OCI-LY7 (cell line): ENCODE measurements around the gene LCE6A. TPM values are rescaled to one million over a fixed set of nuclear protein-coding genes. Genes with fewer than 3 reads are reported as not detected.

ENCODE experiments used
- BruUV-seq: library from RNA; stranded (reverse); fragments of 400-500 nt; replicated peaks from 2 replicates; lab custom pipeline; 2021; lab: Mats Ljungman, UMichigan
- CTCF ChIA-PET: fragments of 300-600 bp; sonication (Branson Sonifier 250); formaldehyde crosslinking; loops from one replicate; lab custom pipeline; 2022; ENCODE audit warnings: antibody characterized with exemption; ENCODE audit not compliant: unreplicated experiment; lab: Charles Lee
- POLR2A ChIA-PET: fragments of 300-600 bp; sonication (Branson Sonifier 250); formaldehyde crosslinking; loops from one replicate; lab custom pipeline; 2022; ENCODE audit warnings: antibody characterized with exemption; lab: Charles Lee
- DNase-seq: peaks from one replicate; pipeline ENCODE4 v3.0.0-alpha.2; 2015; ENCODE audit warnings: low spot score
- H2AFZ ChIP-seq: fragments of 200-600 bp; sonication (generic), shearing (Covaris generic); 2 replicates; pipeline ENCODE4 v1.6.1; 2014; ENCODE audit warnings: mild to moderate bottlenecking, antibody characterized with exemption, low read length, moderate library complexity
- H3K27ac ChIP-seq: fragments of 200-600 bp; sonication (generic); 2 replicates; pipeline ENCODE4 v1.5.1; 2014; ENCODE audit warnings: mixed run types, low read depth, mild to moderate bottlenecking, moderate library complexity, low read length, inconsistent platforms; ENCODE audit not compliant: poor library complexity, severe bottlenecking
- H3K36me3 ChIP-seq: fragments of 200-600 bp; sonication (generic); 2 replicates; pipeline ENCODE4 v1.6.1; 2014; ENCODE audit warnings: mild to moderate bottlenecking, antibody characterized with exemption, low read length, moderate library complexity, mixed read lengths; ENCODE audit not compliant: insufficient read depth
- H3K4me1 ChIP-seq: fragments of 200-600 bp; sonication (generic); 2 replicates; pipeline ENCODE4 v1.5.1; 2014; ENCODE audit warnings: mild to moderate bottlenecking, low read length; ENCODE audit not compliant: insufficient read depth, poor library complexity, severe bottlenecking
- H3K4me2 ChIP-seq: fragments of 200-600 bp; sonication (generic); 2 replicates; pipeline ENCODE4 v1.6.1; 2014; ENCODE audit warnings: mild to moderate bottlenecking, low read length
- H3K4me3 ChIP-seq: fragments of 200-600 bp; sonication (generic); 2 replicates; pipeline ENCODE4 v1.5.1; 2014; ENCODE audit warnings: mild to moderate bottlenecking, low read depth, low read length; ENCODE audit not compliant: poor library complexity, severe bottlenecking
- H3K79me2 ChIP-seq: fragments of 200-600 bp; sonication (generic); 2 replicates; pipeline ENCODE4 v1.6.1; 2016; ENCODE audit warnings: low read depth, mild to moderate bottlenecking, low read length, moderate library complexity, mixed read lengths; ENCODE audit not compliant: insufficient read depth
- H3K9me2 ChIP-seq: fragments of 200-600 bp; sonication (generic); 2 replicates; pipeline ENCODE4 v1.6.1; 2016; ENCODE audit warnings: mild to moderate bottlenecking, low read length, mixed read lengths; ENCODE audit not compliant: insufficient read depth
- H3K9me3 ChIP-seq: fragments of 200-600 bp; sonication (generic); 2 replicates; pipeline ENCODE4 v1.6.1; 2014; ENCODE audit warnings: mild to moderate bottlenecking, mixed run types, low read length, mixed read lengths
- H4K20me1 ChIP-seq: fragments of 200-600 bp; sonication (generic); 2 replicates; pipeline ENCODE4 v1.6.1; 2014; ENCODE audit warnings: mild to moderate bottlenecking, antibody characterized with exemption, low read length, moderate library complexity, mixed read lengths; ENCODE audit not compliant: insufficient read depth
- CTCF ChIP-seq: fragments of 200-600 bp; sonication (generic); conservative IDR thresholded peaks from 2 replicates; pipeline ENCODE4 v1.5.1; 2014; ENCODE audit warnings: mild to moderate bottlenecking, antibody characterized with exemption, low read length, moderate library complexity, mixed read lengths
- EZH2phosphoT487 ChIP-seq: fragments of 200-600 bp; sonication (generic); IDR thresholded peaks from 2 replicates; pipeline ENCODE4 v1.6.1; 2018; ENCODE audit warnings: low read depth, borderline replicate concordance, mild to moderate bottlenecking, mixed run types, antibody characterized with exemption, low read length, moderate library complexity, mixed read lengths
- intact Hi-C: fragments of 100-400 bp; cut with micrococcal nuclease; formaldehyde crosslinking; loops from one replicate; pipeline ENCODE4 v1.10.0; 2022; ENCODE audit not compliant: unreplicated experiment
- total RNA-seq, 2 experiments: library from RNA; depleted of rRNA in 1 of 2; stranded (reverse); fragments of >200 nt in 1 of 2; shearing (Covaris generic) in 1 of 2; gene quantifications; 2 replicates each; pipeline ENCODE4 v1.2.3, GENCODE V29; 2014 to 2022

LCE6A gene
- total RNA-seq, 2 experiments from 2014 or later: not detected

GRCh38 chr1:152876827-152877226 lies 34.2 kb downstream of the LCE6A start:
- Histone ChIP-seq H3K9me3 (no peaks in the 10 kb centered on the region), H3K36me3 (no peaks in the 10 kb centered on the region), H2AFZ (no peak overlapping the region), H3K9me2 (no peaks in the 10 kb centered on the region), H3K4me3 (no peak overlapping the region), H3K4me1 (no peaks in the 10 kb centered on the region), H3K79me2 (no peaks in the 10 kb centered on the region), H3K27ac (no peak overlapping the region), H3K4me2 (no peak overlapping the region), H4K20me1 (no peaks in the 10 kb centered on the region)
- ChIA-PET CTCF (no interaction called here), POLR2A (no interaction called here)
- intact Hi-C loops: no loop called here
- TF ChIP-seq EZH2phosphoT487: no peak
- no peak for TF ChIP-seq CTCF
- no peak for DNase-seq
- BruUV-seq: no TSS peak

- Histone ChIP-seq H3K36me3 (no peaks in the 10 kb centered on the region), H3K4me1 (no peaks in the 10 kb centered on the region), H3K4me3 (no peak within 1 kb of the TSS), H2AFZ (no peak within 1 kb of the TSS), H3K27ac (no peak within 1 kb of the TSS), H3K4me2 (no peak within 1 kb of the TSS), H3K9me2 (no peaks in the 10 kb centered on the region), H3K9me3 (no peaks in the 10 kb centered on the region), H4K20me1 (no peaks in the 10 kb centered on the region), H3K79me2 (no peaks in the 10 kb centered on the region)
- intact Hi-C loops: no loop called here
- BruUV-seq: no TSS peak
- TF ChIP-seq EZH2phosphoT487: no peak
- TF ChIP-seq CTCF: peak; percentile 73
- POLR2A ChIA-PET: interaction anchor here (0.6 kb wide), 1 partner anchor 531 kb away, joined by 3 read pairs; no protein-coding TSS in a partner anchor
- CTCF ChIA-PET: no interaction called here
- no peak for DNase-seq
Measured at GRCh38 chr1:152878042-152878441, 35.4 kb downstream of the LCE6A start, which contains the start of gene SMCP. TSS of gene SMCP (plus strand) at chr1:152878322. CDS start at chr1:152884423, 6,101 bp downstream.

GRCh38 chr1:152879559-152880198 lies 37.0 kb downstream of the LCE6A start:
- Histone ChIP-seq H2AFZ (no peak overlapping the region), H3K79me2 (no peaks in the 10 kb centered on the region), H3K36me3 (no peaks in the 10 kb centered on the region), H3K4me1 (no peaks in the 10 kb centered on the region), H4K20me1 (no peaks in the 10 kb centered on the region), H3K9me2 (no peaks in the 10 kb centered on the region), H3K27ac (no peak overlapping the region), H3K4me3 (no peak overlapping the region), H3K9me3 (no peaks in the 10 kb centered on the region), H3K4me2 (no peak overlapping the region)
- intact Hi-C loops: no loop called here
- BruUV-seq: no TSS peak
- ChIA-PET CTCF (no interaction called here), POLR2A (interaction anchor here (0.6 to 0.9 kb wide), 2 partner anchors 25 to 264 kb away, joined by 3 to 4 read pairs; no protein-coding TSS in a partner anchor)
- TF ChIP-seq EZH2phosphoT487 (no peak), CTCF (no peak)
- no peak for DNase-seq
